GM12801 (cell line): Measurements from ENCODE around the gene GABBR2.

Experiments
- CTCF ChIP-seq: IDR thresholded peaks from one replicate; pipeline ENCODE4 v1.5.1; 2011; ENCODE audit warnings: control low read depth; ENCODE audit not compliant: insufficient read length; ENCODE audit errors: extremely low read depth

The GABBR2 gene

GRCh38 chr9:98367371-98367900 lies 341.3 kb downstream of the GABBR2 start:
- TF ChIP-seq CTCF: no peak

- TF ChIP-seq CTCF: no peak
These were observed 343.0 kb downstream of the GABBR2 start for GRCh38 chr9:98365781-98366180.

- TF ChIP-seq CTCF: no peak
These were observed 343.5 kb downstream of the GABBR2 start for GRCh38 chr9:98365227-98365669.

- no peak for TF ChIP-seq CTCF
These were observed 344.6 kb downstream of the GABBR2 start for GRCh38 chr9:98364086-98364485.

GRCh38 chr9:98363644-98364043 lies 345.1 kb downstream of the GABBR2 start:
- no peak for TF ChIP-seq CTCF

GRCh38 chr9:98362624-98363252 lies 346.0 kb downstream of the GABBR2 start:
- no peak for TF ChIP-seq CTCF

GRCh38 chr9:98361645-98362044 lies 347.1 kb downstream of the GABBR2 start:
- no peak for TF ChIP-seq CTCF
